SK-N-MC (cell line): ENCODE measurements around the gene SON.

ENCODE experiments used
- EZH2 ChIP-seq: fragments of 200-600 bp; sonication (generic); IDR thresholded peaks from one replicate; pipeline ENCODE4 v1.6.1; 2017; ENCODE audit warnings: antibody characterized with exemption
- POLR2AphosphoS5 ChIP-seq: IDR thresholded peaks from 2 replicates; pipeline ENCODE4 v1.6.1; 2012; ENCODE audit warnings: mild to moderate bottlenecking, low read depth, low read length, borderline replicate concordance

- TF ChIP-seq POLR2AphosphoS5 (no peak), EZH2 (no peak)
Measured at GRCh38 chr21:33559813-33560212, 17.0 kb downstream of the SON start.
